ENCODE measurements around the gene GFPT2.

GFPT2 gene

GRCh38 chr5:180350711-180351465, 2.2 kb downstream of the GFPT2 start:
- no peak for DNase-seq (ENCODE audit: low spot score)

GRCh38 chr5:180350296-180350695, 2.8 kb downstream of the GFPT2 start:
- DNase-seq (ENCODE audit: low spot score): no peak

- DNase-seq (ENCODE audit: low spot score): no peak
These were observed 3.7 kb downstream of the GFPT2 start for GRCh38 chr5:180349391-180349790.

- no peak for DNase-seq (ENCODE audit: low spot score)
These were observed 4.8 kb downstream of the GFPT2 start for GRCh38 chr5:180348336-180348735.

- DNase-seq (ENCODE audit: low spot score): no peak
These were observed 5.4 kb downstream of the GFPT2 start for GRCh38 chr5:180347702-180348101.

- DNase-seq (ENCODE audit: low spot score): no peak
These were observed 6.8 kb downstream of the GFPT2 start for GRCh38 chr5:180346358-180346757.

- DNase-seq (ENCODE audit: low spot score): no peak
These were observed 7.4 kb downstream of the GFPT2 start for GRCh38 chr5:180345781-180346180.

GRCh38 chr5:180345186-180345585, 8.0 kb downstream of the GFPT2 start:
- DNase-seq (ENCODE audit: low spot score): no peak

GRCh38 chr5:180344696-180344999, 8.5 kb downstream of the GFPT2 start:
- DNase-seq (ENCODE audit: low spot score): no peak

GRCh38 chr5:180343831-180344695, 9.1 kb downstream of the GFPT2 start:
- DNase-seq (ENCODE audit: low spot score): no peak

- DNase-seq (ENCODE audit: low spot score): no peak
These were observed 9.9 kb downstream of the GFPT2 start for GRCh38 chr5:180343110-180343830.

- no peak for DNase-seq (ENCODE audit: low spot score)
These were observed 11.5 kb downstream of the GFPT2 start for GRCh38 chr5:180341595-180341994.

- no peak for DNase-seq (ENCODE audit: low spot score)
These were observed 12.3 kb downstream of the GFPT2 start for GRCh38 chr5:180340856-180341255.

- no peak for DNase-seq (ENCODE audit: low spot score)
These were observed 13.5 kb downstream of the GFPT2 start for GRCh38 chr5:180339583-180340183.

- no peak for DNase-seq (ENCODE audit: low spot score)
These were observed 15.0 kb downstream of the GFPT2 start for GRCh38 chr5:180338001-180338707.

GRCh38 chr5:180336234-180337020, 16.7 kb downstream of the GFPT2 start:
- DNase-seq (ENCODE audit: low spot score): no peak

- DNase-seq (ENCODE audit: low spot score): no peak
These were observed 17.4 kb downstream of the GFPT2 start for GRCh38 chr5:180335614-180336233.

GRCh38 chr5:180334751-180335613, 18.2 kb downstream of the GFPT2 start:
- no peak for DNase-seq (ENCODE audit: low spot score)

- DNase-seq (ENCODE audit: low spot score): no peak
These were observed 19.0 kb downstream of the GFPT2 start for GRCh38 chr5:180334176-180334575.
